Type B pancreatic cell (in vitro differentiated cells): Measurements from ENCODE around the gene ARHGEF17. TPM values are rescaled to one million over a fixed set of nuclear protein-coding genes. Genes with fewer than 3 reads are reported as not detected.

ENCODE experiments used
- DNase-seq: peaks from one replicate; pipeline ENCODE4 v3.0.0; 2021; ENCODE audit warnings: mixed read lengths; ENCODE audit not compliant: unreplicated experiment; ENCODE audit errors: extremely low spot score
- H3K27ac Mint-ChIP-seq: 2 replicates; pipeline ENCODE4 v1.8.0; 2021; ENCODE audit warnings: mild to moderate bottlenecking, mixed read lengths
- H3K27me3 Mint-ChIP-seq: 2 replicates; pipeline ENCODE4 v1.8.0; 2021; ENCODE audit warnings: mixed read lengths
- H3K36me3 Mint-ChIP-seq: 2 replicates; pipeline ENCODE4 v1.8.0; 2021; ENCODE audit warnings: mixed read lengths
- H3K4me1 Mint-ChIP-seq: one replicate; pipeline ENCODE4 v1.8.0; 2021; ENCODE audit warnings: mixed read lengths; ENCODE audit not compliant: unreplicated experiment
- H3K4me3 Mint-ChIP-seq: 2 replicates; pipeline ENCODE4 v1.8.0; 2021; ENCODE audit warnings: mild to moderate bottlenecking, mixed read lengths
- H3K9me3 Mint-ChIP-seq: 2 replicates; pipeline ENCODE4 v1.8.0; 2021; ENCODE audit warnings: mixed read lengths
- CTCF ChIP-seq: fragments of 200-600 bp; sonication (generic); conservative IDR thresholded peaks from 2 replicates; pipeline ENCODE4 v1.5.0; 2021; ENCODE audit warnings: antibody characterized with exemption, mild to moderate bottlenecking
- total RNA-seq: library from RNA; stranded (reverse); gene quantifications from 2 replicates; pipeline ENCODE4 v1.2.1, GENCODE V29; 2021; ENCODE audit warnings: low replicate concordance

Gene ARHGEF17
- total RNA-seq, 1 donor from 2014 or later, result 69.7 TPM

DNA sequence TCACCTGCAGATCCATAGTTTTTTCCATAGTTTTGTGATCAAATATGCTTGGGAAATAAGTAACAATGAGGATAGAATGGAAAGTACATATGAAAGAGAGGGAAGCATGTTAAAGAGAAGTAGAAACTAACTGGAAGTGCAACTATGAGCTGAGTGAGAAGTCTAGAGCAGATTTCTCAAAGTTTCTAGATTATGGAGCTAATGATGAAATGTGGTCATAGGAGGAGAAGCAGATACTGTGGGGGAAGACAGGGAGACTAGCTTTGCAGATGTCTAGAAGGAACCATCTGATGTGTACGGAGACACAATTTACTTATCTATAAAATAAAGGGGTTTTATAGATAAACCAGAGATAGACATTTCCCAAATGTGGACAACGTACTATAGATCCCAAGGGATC lies 105.2 kb downstream of the ARHGEF17 start:
- no peaks in the 10 kb centered on the region for H3K27me3 Mint-ChIP-seq
- TF ChIP-seq CTCF, result no peak
- no peak overlapping the region for H3K4me3 Mint-ChIP-seq
- H3K9me3 Mint-ChIP-seq, result no peaks in the 10 kb centered on the region
- peaks cover 19% of the 10 kb centered on the region for H3K4me1 Mint-ChIP-seq
- H3K36me3 Mint-ChIP-seq, result peaks cover 24% of the 10 kb centered on the region
- DNase-seq, result no peak
- no peak overlapping the region for H3K27ac Mint-ChIP-seq

DNA sequence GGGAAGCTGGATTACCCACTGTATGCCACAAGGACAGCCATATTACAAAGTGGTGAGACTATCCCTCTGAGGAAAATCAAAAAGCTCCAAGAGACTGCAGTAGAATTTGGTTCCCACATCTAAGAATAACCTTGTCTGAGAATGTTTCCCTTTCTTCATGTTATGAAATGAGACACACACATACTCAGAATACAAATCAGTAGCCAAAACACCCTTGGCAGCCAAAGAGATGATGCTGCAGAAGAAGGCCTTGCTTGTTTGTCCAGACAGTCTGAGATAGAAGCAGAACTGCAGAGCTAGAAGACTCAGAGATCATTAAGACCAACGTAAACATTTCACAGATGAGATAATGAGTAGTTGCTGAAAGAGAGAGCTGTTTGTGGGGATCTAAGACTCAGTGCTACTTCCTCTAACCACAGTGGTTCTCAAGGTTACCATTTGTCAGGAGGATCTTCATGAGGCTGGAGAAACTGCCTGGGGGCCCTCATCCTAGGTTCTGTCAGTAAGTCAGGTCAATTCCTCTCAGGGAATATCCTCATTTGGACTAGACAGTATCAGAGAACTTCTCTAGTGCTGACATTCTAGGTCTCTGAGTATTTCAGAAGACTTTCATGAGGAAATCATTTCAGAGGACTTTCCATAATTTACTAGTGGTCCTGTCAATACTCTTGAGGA lies 107.0 kb downstream of the ARHGEF17 start:
- Mint-ChIP-seq H3K27me3 (no peaks in the 10 kb centered on the region), H3K4me1 (peaks cover 19% of the 10 kb centered on the region), H3K4me3 (no peak overlapping the region), H3K36me3 (peaks cover 18% of the 10 kb centered on the region), H3K9me3 (no peaks in the 10 kb centered on the region), H3K27ac (no peak overlapping the region)
- no peak for DNase-seq
- TF ChIP-seq CTCF, result no peak

GRCh38 chr11:73415854-73416615 lies 108.0 kb downstream of the ARHGEF17 start:
- H3K4me3 Mint-ChIP-seq, result no peak overlapping the region
- peaks cover 18% of the 10 kb centered on the region for H3K36me3 Mint-ChIP-seq
- TF ChIP-seq CTCF, result no peak
- DNase-seq, result no peak
- peaks cover 19% of the 10 kb centered on the region for H3K4me1 Mint-ChIP-seq
- no peak overlapping the region for H3K27ac Mint-ChIP-seq
- H3K27me3 Mint-ChIP-seq, result no peaks in the 10 kb centered on the region
- no peaks in the 10 kb centered on the region for H3K9me3 Mint-ChIP-seq

- H3K27me3 Mint-ChIP-seq, result no peaks in the 10 kb centered on the region
- no peak for TF ChIP-seq CTCF
- H3K27ac Mint-ChIP-seq, result no peak overlapping the region
- no peaks in the 10 kb centered on the region for H3K9me3 Mint-ChIP-seq
- H3K4me1 Mint-ChIP-seq, result peaks cover 19% of the 10 kb centered on the region
- H3K36me3 Mint-ChIP-seq, result peaks cover 18% of the 10 kb centered on the region
- no peak overlapping the region for H3K4me3 Mint-ChIP-seq
- DNase-seq, result no peak
These were observed 108.7 kb downstream of the ARHGEF17 start for GRCh38 chr11:73416786-73417185.

Other genes with a start within 250 kb of the ARHGEF17 start
- 30.8 and 32.0 TPM in 2 replicates for gene FCHSD2, start 166.0 kb upstream of the ARHGEF17 start, total RNA-seq
- gene P2RY2, start 90.0 kb upstream of the ARHGEF17 start, total RNA-seq, result 12.1 and 25.3 TPM in 2 replicates
- gene P2RY6, start 35.9 kb upstream of the ARHGEF17 start, total RNA-seq, result 3.0 and 14.8 TPM in 2 replicates
- 2.9 and 8.5 TPM in 2 replicates for gene RELT, start 68.1 kb downstream of the ARHGEF17 start, total RNA-seq